ENCODE data around the gene PIP.
"Not testable (repeated sequence)": the region's sequence is repeated elsewhere in the genome, so short reads cannot be mapped to it uniquely, and the experiment has no call there.

Gene PIP

GRCh38 chr7:143131781-143132180, at the start of gene PIP:
PIP (plus strand) TSS chr7:143132077; CDS start chr7:143132117, 40 bp downstream.
- TF ChIP-seq CTCF (conservative IDR thresholded peaks at IDR 0.05) (no peak), ZFX (IDR thresholded peaks at IDR 0.05) (no peak)
- H3K27ac ChIP-seq, result peak within 1 kb of the TSS; percentile 44

- H3K27ac ChIP-seq, result no peak overlapping the region
- TF ChIP-seq ZFX (IDR thresholded peaks at IDR 0.05) (no peak), CTCF (conservative IDR thresholded peaks at IDR 0.05) (no peak)
Observed at GRCh38 chr7:143085109-143085508, 46.8 kb upstream of the PIP start.

- H3K27ac ChIP-seq, result not testable (repeated sequence)
Observed at GRCh38 chr7:143085610-143086009, 46.3 kb upstream of the PIP start.

GRCh38 chr7:143088549-143089231, 43.2 kb upstream of the PIP start:
- H3K27ac ChIP-seq, result not testable (repeated sequence)

- H3K27ac ChIP-seq, result peak overlapping the region; percentile 77; the same call in 1 of the 2 replicates
- TF ChIP-seq ZFX (IDR thresholded peaks at IDR 0.05) (no peak), CTCF (conservative IDR thresholded peaks at IDR 0.05) (no peak)
Observed at GRCh38 chr7:143096146-143096545, 35.7 kb upstream of the PIP start.

- H3K27ac ChIP-seq, result not testable (repeated sequence)
Observed at GRCh38 chr7:143099579-143099978, 32.3 kb upstream of the PIP start.

GRCh38 chr7:143104759-143105158, 27.1 kb upstream of the PIP start:
- no peak overlapping the region for H3K27ac ChIP-seq
- TF ChIP-seq CTCF (conservative IDR thresholded peaks at IDR 0.05), result no peak
- no peak for TF ChIP-seq ZFX (IDR thresholded peaks at IDR 0.05)

GRCh38 chr7:143108019-143108418, 23.9 kb upstream of the PIP start:
- H3K27ac ChIP-seq, result not testable (repeated sequence)

- TF ChIP-seq ZFX (IDR thresholded peaks at IDR 0.05) (no peak), CTCF (conservative IDR thresholded peaks at IDR 0.05) (no peak)
- no peak overlapping the region for H3K27ac ChIP-seq
Observed at GRCh38 chr7:143117395-143117794, 14.5 kb upstream of the PIP start.

All from C4-2B (cell line).